T-helper 1 cell treated with Interleukin-12 subunit alpha and Interleukin-12 subunit beta and Interleukin-4 antibody, amounts not matched to agents 30 μg/mL and 1 μg/mL, for 36 hours (primary cell): Measurements from ENCODE around the gene PEX14.

Source experiments
- H3K27ac Mint-ChIP-seq: one replicate; pipeline ENCODE4 v1.8.0; 2021; ENCODE audit warnings: mild to moderate bottlenecking, mixed read lengths
- H3K27me3 Mint-ChIP-seq: one replicate; pipeline ENCODE4 v1.8.0; 2021; ENCODE audit warnings: low read depth, mixed read lengths
- H3K36me3 Mint-ChIP-seq: one replicate; pipeline ENCODE4 v1.8.0; 2021; ENCODE audit warnings: low read depth, mixed read lengths
- H3K4me1 Mint-ChIP-seq: one replicate; pipeline ENCODE4 v1.8.0; 2021; ENCODE audit warnings: low read depth, mixed read lengths
- H3K4me3 Mint-ChIP-seq: one replicate; pipeline ENCODE4 v1.8.0; 2021; ENCODE audit warnings: mild to moderate bottlenecking, moderate library complexity, mixed read lengths
- H3K9me3 Mint-ChIP-seq: one replicate; pipeline ENCODE4 v1.8.0; 2021; ENCODE audit warnings: mixed read lengths

Gene PEX14

GRCh38 chr1:10588640-10589039 is 113.9 kb downstream of the PEX14 start:
- Mint-ChIP-seq H3K27me3 (no peaks in the 10 kb centered on the region), H3K4me1 (peaks cover under 1% of the 10 kb centered on the region), H3K27ac (no peak overlapping the region), H3K9me3 (no peaks in the 10 kb centered on the region), H3K36me3 (no peaks in the 10 kb centered on the region), H3K4me3 (no peak overlapping the region)

- Mint-ChIP-seq H3K4me1 (no peaks in the 10 kb centered on the region), H3K27ac (no peak overlapping the region), H3K27me3 (no peaks in the 10 kb centered on the region), H3K9me3 (no peaks in the 10 kb centered on the region), H3K4me3 (no peak overlapping the region), H3K36me3 (no peaks in the 10 kb centered on the region)
Measured at GRCh38 chr1:10589074-10589473, 114.3 kb downstream of the PEX14 start.

GRCh38 chr1:10591010-10591409 is 116.3 kb downstream of the PEX14 start:
- no peaks in the 10 kb centered on the region for H3K36me3 Mint-ChIP-seq
- H3K4me1 Mint-ChIP-seq = no peaks in the 10 kb centered on the region
- no peaks in the 10 kb centered on the region for H3K27me3 Mint-ChIP-seq
- H3K27ac Mint-ChIP-seq = no peak overlapping the region
- no peaks in the 10 kb centered on the region for H3K9me3 Mint-ChIP-seq
- no peak overlapping the region for H3K4me3 Mint-ChIP-seq

GRCh38 chr1:10592373-10592772 is 117.6 kb downstream of the PEX14 start:
- no peaks in the 10 kb centered on the region for H3K27me3 Mint-ChIP-seq
- no peaks in the 10 kb centered on the region for H3K4me1 Mint-ChIP-seq
- H3K4me3 Mint-ChIP-seq = no peak overlapping the region
- H3K27ac Mint-ChIP-seq = no peak overlapping the region
- H3K9me3 Mint-ChIP-seq = no peaks in the 10 kb centered on the region
- H3K36me3 Mint-ChIP-seq = no peaks in the 10 kb centered on the region

- no peak overlapping the region for H3K4me3 Mint-ChIP-seq
Measured at GRCh38 chr1:10593750-10594149, 119.0 kb downstream of the PEX14 start.

GRCh38 chr1:10594595-10595223 is 120.0 kb downstream of the PEX14 start:
- Mint-ChIP-seq H3K27ac (no peak overlapping the region), H3K4me3 (no peak overlapping the region), H3K27me3 (no peaks in the 10 kb centered on the region), H3K36me3 (no peaks in the 10 kb centered on the region), H3K9me3 (no peaks in the 10 kb centered on the region), H3K4me1 (no peaks in the 10 kb centered on the region)

More at GRCh38 chr1:10593750-10594149, 119.0 kb downstream of the PEX14 start:
- no peaks in the 10 kb centered on the region for H3K9me3 Mint-ChIP-seq
- H3K27ac Mint-ChIP-seq = no peak overlapping the region
- no peaks in the 10 kb centered on the region for H3K27me3 Mint-ChIP-seq
- H3K36me3 Mint-ChIP-seq = no peaks in the 10 kb centered on the region
- no peaks in the 10 kb centered on the region for H3K4me1 Mint-ChIP-seq

GRCh38 chr1:10596780-10597179 is 122.0 kb downstream of the PEX14 start:
- Mint-ChIP-seq H3K27ac (no peak overlapping the region), H3K36me3 (no peaks in the 10 kb centered on the region), H3K4me3 (no peak overlapping the region), H3K4me1 (no peaks in the 10 kb centered on the region), H3K27me3 (no peaks in the 10 kb centered on the region), H3K9me3 (no peaks in the 10 kb centered on the region)

- Mint-ChIP-seq H3K27ac (no peak overlapping the region), H3K36me3 (peaks cover 3% of the 10 kb centered on the region), H3K27me3 (no peaks in the 10 kb centered on the region), H3K4me3 (no peak overlapping the region), H3K4me1 (no peaks in the 10 kb centered on the region), H3K9me3 (no peaks in the 10 kb centered on the region)
Measured at GRCh38 chr1:10597492-10598388, 123.0 kb downstream of the PEX14 start.

GRCh38 chr1:10598389-10598702 is 123.6 kb downstream of the PEX14 start:
- Mint-ChIP-seq H3K4me3 (no peak overlapping the region), H3K27ac (no peak overlapping the region), H3K27me3 (no peaks in the 10 kb centered on the region), H3K4me1 (no peaks in the 10 kb centered on the region), H3K9me3 (no peaks in the 10 kb centered on the region), H3K36me3 (peaks cover 3% of the 10 kb centered on the region)

GRCh38 chr1:10599194-10599861 is 124.6 kb downstream of the PEX14 start:
- Mint-ChIP-seq H3K4me3 (no peak overlapping the region), H3K36me3 (peaks cover 3% of the 10 kb centered on the region), H3K27me3 (no peaks in the 10 kb centered on the region), H3K27ac (no peak overlapping the region), H3K4me1 (no peaks in the 10 kb centered on the region), H3K9me3 (no peaks in the 10 kb centered on the region)

- H3K27me3 Mint-ChIP-seq = no peaks in the 10 kb centered on the region
- H3K4me3 Mint-ChIP-seq = no peak overlapping the region
- H3K27ac Mint-ChIP-seq = no peak overlapping the region
- no peaks in the 10 kb centered on the region for H3K9me3 Mint-ChIP-seq
- no peaks in the 10 kb centered on the region for H3K4me1 Mint-ChIP-seq
- H3K36me3 Mint-ChIP-seq = peaks cover 3% of the 10 kb centered on the region
Measured at GRCh38 chr1:10601342-10602070, 126.8 kb downstream of the PEX14 start.

GRCh38 chr1:10602936-10603335 is 128.2 kb downstream of the PEX14 start:
- Mint-ChIP-seq H3K27me3 (no peaks in the 10 kb centered on the region), H3K9me3 (no peaks in the 10 kb centered on the region), H3K27ac (no peak overlapping the region), H3K4me1 (no peaks in the 10 kb centered on the region), H3K4me3 (no peak overlapping the region), H3K36me3 (peaks cover 3% of the 10 kb centered on the region)

- Mint-ChIP-seq H3K27me3 (no peaks in the 10 kb centered on the region), H3K4me3 (no peak overlapping the region), H3K4me1 (no peaks in the 10 kb centered on the region), H3K27ac (no peak overlapping the region), H3K36me3 (peaks cover 3% of the 10 kb centered on the region), H3K9me3 (no peaks in the 10 kb centered on the region)
Measured at GRCh38 chr1:10604966-10605365, 130.2 kb downstream of the PEX14 start.

- H3K27me3 Mint-ChIP-seq = no peaks in the 10 kb centered on the region
- no peaks in the 10 kb centered on the region for H3K4me1 Mint-ChIP-seq
- no peak overlapping the region for H3K27ac Mint-ChIP-seq
- H3K4me3 Mint-ChIP-seq = no peak overlapping the region
- H3K9me3 Mint-ChIP-seq = no peaks in the 10 kb centered on the region
- H3K36me3 Mint-ChIP-seq = peaks cover 3% of the 10 kb centered on the region
Measured at GRCh38 chr1:10606064-10606463, 131.3 kb downstream of the PEX14 start.
